Left renal cortex interstitium (tissue), 4 donors: ENCODE results near the gene NTHL1. TPM values are rescaled to one million over a fixed set of nuclear protein-coding genes. Genes with fewer than 3 reads are reported as not detected.

Source experiments
- DNase-seq, 4 donors: peaks; one replicate each; pipeline ENCODE4 v3.0.0-alpha.2; 2013; ENCODE audit warnings: low read depth in 4 of 4, low spot score in 2 of 4, missing footprints in 1 of 4
- polyA plus RNA-seq, 4 donors: library from polyadenylated mRNA; unstranded; fragments of 120-200 nt; gene quantifications; one replicate each; pipeline ENCODE4 v1.2.1, GENCODE V29; 2013; ENCODE audit not compliant: insufficient read length in 4 of 4

The NTHL1 gene
- polyA plus RNA-seq, 4 donors = 15.4 to 29.1 (median 25.3) TPM

GRCh38 chr16:2070576-2071453, 23.2 kb upstream of the NTHL1 start:
- DNase-seq = no peak

- no peak for DNase-seq
Measured at GRCh38 chr16:2066139-2066538, 18.5 kb upstream of the NTHL1 start.

- no peak for DNase-seq
Measured at GRCh38 chr16:2064368-2064945, 16.8 kb upstream of the NTHL1 start.

- no peak for DNase-seq
Measured at GRCh38 chr16:2063861-2064260, 16.2 kb upstream of the NTHL1 start.

GRCh38 chr16:2062801-2063200, 15.2 kb upstream of the NTHL1 start:
- DNase-seq = no peak

GRCh38 chr16:2061526-2061925, 13.9 kb upstream of the NTHL1 start:
- no peak for DNase-seq

- no peak for DNase-seq
Measured at GRCh38 chr16:2061023-2061422, 13.4 kb upstream of the NTHL1 start.

- no peak for DNase-seq
Measured at GRCh38 chr16:2060346-2060745, 12.7 kb upstream of the NTHL1 start.

- peak in 1 of 4 donors; percentile 49 for DNase-seq
Measured at GRCh38 chr16:2058872-2059271, 11.2 kb upstream of the NTHL1 start.

GRCh38 chr16:2058420-2058819, 10.8 kb upstream of the NTHL1 start:
- no peak for DNase-seq

- no peak for DNase-seq
Measured at GRCh38 chr16:2057438-2057837, 9.8 kb upstream of the NTHL1 start.

GRCh38 chr16:2056681-2057407, 9.2 kb upstream of the NTHL1 start:
- DNase-seq = no peak

GRCh38 chr16:2056077-2056476, 8.4 kb upstream of the NTHL1 start:
- no peak for DNase-seq

GRCh38 chr16:2054543-2055245, 7.1 kb upstream of the NTHL1 start:
- DNase-seq = no peak

GRCh38 chr16:2053897-2054296, 6.3 kb upstream of the NTHL1 start:
- no peak for DNase-seq

GRCh38 chr16:2053211-2053610, 5.6 kb upstream of the NTHL1 start:
- no peak for DNase-seq

GRCh38 chr16:2048116-2048543, 496 bp upstream of the NTHL1 start:
- DNase-seq = no peak

GRCh38 chr16:2046893-2047329, 723 bp downstream of the NTHL1 start:
- DNase-seq = no peak

- DNase-seq = no peak
Measured at GRCh38 chr16:2045965-2046892, 1.4 kb downstream of the NTHL1 start.

- DNase-seq = no peak
Measured at GRCh38 chr16:2044541-2044940, 3.1 kb downstream of the NTHL1 start.
